SU-DHL-6 (cell line): ENCODE measurements around the gene PHGDH.

Source experiments
- CTCF ChIP-seq: fragments of 200-600 bp; sonication (generic); IDR thresholded peaks from one replicate; pipeline ENCODE4 v1.5.1; 2017; ENCODE audit warnings: antibody characterized with exemption, mild to moderate bottlenecking, low read length, moderate library complexity; ENCODE audit not compliant: insufficient read depth, poor library complexity, severe bottlenecking
- EZH2phosphoT487 ChIP-seq: fragments of 200-600 bp; sonication (generic), shearing (Covaris generic); conservative IDR thresholded peaks from 2 replicates; pipeline ENCODE4 v1.6.1; 2018; ENCODE audit warnings: mild to moderate bottlenecking, antibody characterized with exemption, low read length, moderate library complexity, mixed read lengths

GRCh38 chr1:119674111-119674526 is 37.6 kb upstream of the PHGDH start:
- no peak for TF ChIP-seq CTCF
- TF ChIP-seq EZH2phosphoT487, result no peak
